Measurements from ENCODE around the gene SHISA9. TPM values are rescaled to one million over a fixed set of nuclear protein-coding genes. Genes with fewer than 3 reads are reported as not detected.

The SHISA9 gene
- total RNA-seq, 4 donors from 2014 or later: 3.6 to 10.8 (median 4.6) TPM

DNA sequence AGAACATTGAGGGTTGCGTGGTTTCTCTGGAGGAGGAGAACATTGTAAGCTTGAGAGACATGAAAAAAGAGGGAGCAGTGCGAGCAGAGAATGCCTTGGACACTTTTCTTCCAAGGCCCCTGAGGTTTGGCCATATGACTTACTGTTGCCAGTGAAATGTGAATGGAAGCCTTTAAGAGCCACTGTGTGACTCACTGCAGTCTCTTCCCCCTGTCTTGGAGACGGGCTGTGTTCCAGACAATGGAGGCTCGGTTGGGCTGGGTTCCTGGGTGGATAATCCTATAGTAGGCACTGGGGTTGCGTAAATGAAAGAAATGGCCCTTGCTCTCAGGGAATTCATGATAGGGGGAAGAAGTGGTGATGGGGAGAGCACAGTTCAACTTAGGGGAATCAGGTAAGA lies 75.5 kb downstream of the SHISA9 start:
- 68% methylated on average over 5 of the region's 5 CpGs for WGBS
- DNase-seq (ENCODE audit: extremely low spot score): no peak

DNA sequence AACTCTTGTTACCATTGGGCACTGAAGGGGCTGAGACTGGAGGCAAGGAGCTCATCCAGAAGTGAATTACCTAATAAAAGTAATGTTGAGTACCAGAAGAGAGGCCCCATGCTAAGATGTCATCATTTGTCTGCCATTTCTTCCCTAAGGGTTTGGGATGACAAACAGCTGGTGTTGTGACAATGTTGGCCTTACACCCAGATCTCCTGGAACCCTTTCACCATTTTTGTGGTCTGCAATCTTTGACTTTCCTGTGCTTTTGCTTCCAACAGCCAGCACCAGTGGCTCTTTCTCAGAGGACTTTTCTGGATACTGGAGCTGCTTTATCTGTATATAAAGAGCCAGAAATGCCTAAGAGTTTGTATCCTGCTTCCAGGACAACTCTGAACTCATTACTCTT lies 84.1 kb downstream of the SHISA9 start:
- no peak for DNase-seq (ENCODE audit: extremely low spot score)
- H3K4me3 ChIP-seq: no peak overlapping the region
- intact Hi-C loops (cut with DNase I): no loop called here
- peaks cover 0 to 22% (median 8%) of the 10 kb centered on the region in 4 donors for H3K9me3 ChIP-seq
- H3K4me1 ChIP-seq: no peaks in the 10 kb centered on the region
- H3K27ac ChIP-seq (replicated peaks in 1 of 4): no peak overlapping the region
- no peaks in the 10 kb centered on the region for H3K36me3 ChIP-seq
- TF ChIP-seq EP300 (IDR thresholded peaks at IDR 0.05) (no peak), POLR2A (IDR thresholded peaks at IDR 0.05; ENCODE audit: low read depth) (no peak), POLR2AphosphoS5 (IDR thresholded peaks at IDR 0.05) (no peak)
- TF ChIP-seq, protein P1, sequence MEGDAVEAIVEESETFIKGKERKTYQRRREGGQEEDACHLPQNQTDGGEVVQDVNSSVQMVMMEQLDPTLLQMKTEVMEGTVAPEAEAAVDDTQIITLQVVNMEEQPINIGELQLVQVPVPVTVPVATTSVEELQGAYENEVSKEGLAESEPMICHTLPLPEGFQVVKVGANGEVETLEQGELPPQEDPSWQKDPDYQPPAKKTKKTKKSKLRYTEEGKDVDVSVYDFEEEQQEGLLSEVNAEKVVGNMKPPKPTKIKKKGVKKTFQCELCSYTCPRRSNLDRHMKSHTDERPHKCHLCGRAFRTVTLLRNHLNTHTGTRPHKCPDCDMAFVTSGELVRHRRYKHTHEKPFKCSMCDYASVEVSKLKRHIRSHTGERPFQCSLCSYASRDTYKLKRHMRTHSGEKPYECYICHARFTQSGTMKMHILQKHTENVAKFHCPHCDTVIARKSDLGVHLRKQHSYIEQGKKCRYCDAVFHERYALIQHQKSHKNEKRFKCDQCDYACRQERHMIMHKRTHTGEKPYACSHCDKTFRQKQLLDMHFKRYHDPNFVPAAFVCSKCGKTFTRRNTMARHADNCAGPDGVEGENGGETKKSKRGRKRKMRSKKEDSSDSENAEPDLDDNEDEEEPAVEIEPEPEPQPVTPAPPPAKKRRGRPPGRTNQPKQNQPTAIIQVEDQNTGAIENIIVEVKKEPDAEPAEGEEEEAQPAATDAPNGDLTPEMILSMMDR (IDR thresholded peaks at IDR 0.05): no peak
- H3K27me3 ChIP-seq: no peaks in the 10 kb centered on the region

More for the DNA sequence above, 75.5 kb downstream of the SHISA9 start:
- intact Hi-C loops (cut with DNase I): no loop called here
- no peaks in the 10 kb centered on the region for H3K4me1 ChIP-seq
- TF ChIP-seq EP300 (IDR thresholded peaks at IDR 0.05) (no peak), POLR2AphosphoS5 (IDR thresholded peaks at IDR 0.05) (no peak), POLR2A (IDR thresholded peaks at IDR 0.05; ENCODE audit: low read depth) (no peak)
- TF ChIP-seq, protein P1 (IDR thresholded peaks at IDR 0.05): no peak
- no peak overlapping the region for H3K4me3 ChIP-seq
- H3K27ac ChIP-seq (replicated peaks in 1 of 4): no peak overlapping the region
- peaks cover 0 to 8% (median 0%) of the 10 kb centered on the region in 4 donors for H3K27me3 ChIP-seq
- H3K36me3 ChIP-seq: no peaks in the 10 kb centered on the region
- peaks cover 0 to 18% (median 6%) of the 10 kb centered on the region in 4 donors for H3K9me3 ChIP-seq

DNA sequence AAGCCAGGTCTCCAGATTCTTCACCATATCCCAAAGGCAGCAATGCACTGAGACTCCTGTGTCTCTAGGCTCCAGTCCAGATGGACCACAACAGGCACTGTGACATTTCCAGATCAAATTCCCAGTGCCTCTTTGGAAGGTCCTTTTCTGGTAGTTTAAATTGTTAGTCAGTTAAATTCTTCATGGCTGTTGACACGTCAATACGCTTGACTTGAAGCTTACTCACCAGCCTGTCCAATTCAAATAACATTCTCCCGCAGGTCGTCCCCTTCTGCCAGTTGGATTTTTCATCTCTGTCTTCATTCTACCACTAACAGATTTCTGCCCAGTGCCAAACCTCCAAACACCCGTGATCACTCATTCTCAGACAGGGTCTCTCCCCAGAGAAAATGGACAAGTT lies 86.7 kb downstream of the SHISA9 start:
- Histone ChIP-seq H3K4me3 (no peak overlapping the region), H3K4me1 (no peaks in the 10 kb centered on the region), H3K36me3 (no peaks in the 10 kb centered on the region), H3K27me3 (no peaks in the 10 kb centered on the region), H3K27ac (replicated peaks in 1 of 4) (no peak overlapping the region), H3K9me3 (no peaks in the 10 kb centered on the region)
- intact Hi-C loops (cut with DNase I): no loop called here
- TF ChIP-seq POLR2AphosphoS5 (IDR thresholded peaks at IDR 0.05) (no peak), POLR2A (IDR thresholded peaks at IDR 0.05; ENCODE audit: low read depth) (no peak)
- no peak for DNase-seq (ENCODE audit: extremely low spot score)
- 80% methylated on average over 5 of the region's 5 CpGs for WGBS

DNA sequence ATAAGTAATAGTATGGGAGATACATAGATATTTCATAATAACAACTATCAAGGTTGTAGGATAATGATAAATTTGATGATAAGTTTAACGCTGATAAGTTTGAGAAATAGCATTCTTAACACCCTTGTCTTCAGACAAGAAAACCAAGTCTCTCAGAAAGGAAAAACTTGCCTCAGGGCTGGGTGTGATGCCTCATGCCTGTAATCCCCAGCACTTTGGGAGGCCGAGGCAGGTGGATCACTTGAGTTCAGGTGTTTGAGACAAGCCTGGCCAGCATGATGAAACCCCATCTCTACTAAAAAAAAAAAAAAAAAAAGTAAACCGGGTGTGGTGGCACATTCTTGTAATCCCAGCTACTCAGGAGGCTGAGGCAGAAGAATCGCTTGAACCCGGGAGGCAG lies 90.7 kb downstream of the SHISA9 start:
- H3K9me3 ChIP-seq: no peaks in the 10 kb centered on the region
- WGBS: 87% methylated on average over 5 of the region's 5 CpGs
- no peak overlapping the region for H3K4me3 ChIP-seq
- H3K27ac ChIP-seq (replicated peaks in 1 of 4): no peak overlapping the region
- H3K4me1 ChIP-seq: no peaks in the 10 kb centered on the region
- no peak for TF ChIP-seq POLR2A (IDR thresholded peaks at IDR 0.05; ENCODE audit: low read depth)
- no peak for TF ChIP-seq EP300 (IDR thresholded peaks at IDR 0.05)
- TF ChIP-seq, protein P1 (IDR thresholded peaks at IDR 0.05): no peak
- TF ChIP-seq POLR2AphosphoS5 (IDR thresholded peaks at IDR 0.05): no peak
- DNase-seq (ENCODE audit: extremely low spot score): no peak
- intact Hi-C loops (cut with DNase I): no loop called here
- H3K36me3 ChIP-seq: no peaks in the 10 kb centered on the region
- no peaks in the 10 kb centered on the region for H3K27me3 ChIP-seq

DNA sequence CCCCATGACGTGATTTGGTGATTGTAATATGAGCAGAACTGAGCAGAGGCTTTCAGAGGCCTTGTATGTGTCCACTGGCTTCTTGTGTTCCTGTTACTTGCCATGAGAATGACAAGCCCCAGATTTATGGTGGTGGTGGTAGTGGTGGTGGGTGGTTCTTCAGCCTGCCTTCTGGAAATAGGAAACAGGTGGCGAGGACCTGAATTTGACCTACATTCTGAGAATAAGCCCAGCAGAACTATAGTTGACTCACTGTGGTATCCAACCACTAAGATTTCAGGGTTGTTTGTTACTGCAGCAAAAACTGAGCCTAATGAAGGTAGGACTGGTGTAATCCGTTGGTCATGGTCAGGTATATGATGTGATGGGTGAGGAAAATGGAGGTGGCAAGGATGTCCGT lies 93.0 kb downstream of the SHISA9 start:
- intact Hi-C loops (cut with DNase I): no loop called here
- no peak overlapping the region for H3K4me3 ChIP-seq
- TF ChIP-seq POLR2A (IDR thresholded peaks at IDR 0.05; ENCODE audit: low read depth) (no peak), EP300 (IDR thresholded peaks at IDR 0.05) (no peak), POLR2AphosphoS5 (IDR thresholded peaks at IDR 0.05) (no peak)
- TF ChIP-seq, protein P1 (IDR thresholded peaks at IDR 0.05): no peak
- no peaks in the 10 kb centered on the region for H3K27me3 ChIP-seq
- H3K27ac ChIP-seq (replicated peaks in 1 of 4): no peak overlapping the region
- no peak for DNase-seq (ENCODE audit: extremely low spot score)
- H3K9me3 ChIP-seq: no peaks in the 10 kb centered on the region
- 64% methylated on average over 4 of the region's 4 CpGs for WGBS
- no peaks in the 10 kb centered on the region for H3K36me3 ChIP-seq
- H3K4me1 ChIP-seq: no peaks in the 10 kb centered on the region

Data from esophagus muscularis mucosa (tissue), 4 donors.